Loucy (cell line): Measurements from ENCODE around the gene CCNJL.

ENCODE experiments used
- H2AFZ ChIP-seq: fragments of 200-600 bp; sonication (generic); 2 replicates; pipeline ENCODE4 v1.6.0; 2016; ENCODE audit warnings: antibody characterized with exemption, mild to moderate bottlenecking, low read length, moderate library complexity
- H3F3A ChIP-seq: fragments of 200-600 bp; 2 replicates; pipeline ENCODE4 v1.6.0; 2016; ENCODE audit warnings: antibody characterized with exemption, low read depth, mild to moderate bottlenecking
- H3K27me3 ChIP-seq: fragments of 200-600 bp; sonication (generic); 2 replicates; pipeline ENCODE4 v1.6.1; 2014; ENCODE audit warnings: low read length, mild to moderate bottlenecking; ENCODE audit not compliant: insufficient read depth, poor library complexity, severe bottlenecking
- H3K36me3 ChIP-seq: fragments of 200-600 bp; sonication (generic); 2 replicates; pipeline ENCODE4 v1.6.1; 2016; ENCODE audit warnings: low read length; ENCODE audit not compliant: insufficient read depth
- H3K4me1 ChIP-seq: fragments of 200-600 bp; sonication (generic); 2 replicates; pipeline ENCODE4 v1.5.1; 2014; ENCODE audit warnings: low read length, mild to moderate bottlenecking; ENCODE audit not compliant: insufficient read depth, poor library complexity, severe bottlenecking
- H3K4me2 ChIP-seq: fragments of 200-600 bp; sonication (generic); 2 replicates; pipeline ENCODE4 v1.6.0; 2014; ENCODE audit warnings: antibody characterized with exemption, low read length, low read depth, mild to moderate bottlenecking; ENCODE audit not compliant: poor library complexity, severe bottlenecking
- H3K4me3 ChIP-seq: fragments of 200-600 bp; sonication (generic); 2 replicates; pipeline ENCODE4 v1.5.1; 2014; ENCODE audit warnings: low read length, mild to moderate bottlenecking, mixed read lengths; ENCODE audit not compliant: poor library complexity, severe bottlenecking
- H3K79me2 ChIP-seq: fragments of 200-600 bp; sonication (generic); 2 replicates; pipeline ENCODE4 v1.6.1; 2014; ENCODE audit warnings: low read length; ENCODE audit not compliant: insufficient read depth
- H3K9ac ChIP-seq: fragments of 200-600 bp; sonication (generic); 2 replicates; pipeline ENCODE4 v1.6.0; 2014; ENCODE audit warnings: mild to moderate bottlenecking, low read depth, low read length, moderate library complexity; ENCODE audit not compliant: poor library complexity, severe bottlenecking
- H3K9me2 ChIP-seq: fragments of 200-600 bp; sonication (generic); replicated peaks from 2 replicates; pipeline ENCODE4 v1.6.1; 2016; ENCODE audit warnings: low read depth, low read length, mixed read lengths
- H3K9me3 ChIP-seq: fragments of 200-600 bp; sonication (generic); 2 replicates; pipeline ENCODE4 v1.6.1; 2014; ENCODE audit warnings: mild to moderate bottlenecking, antibody characterized with exemption, low read length, low read depth; ENCODE audit not compliant: insufficient read depth
- H4K20me1 ChIP-seq: fragments of 200-600 bp; sonication (generic); 2 replicates; pipeline ENCODE4 v1.6.0; 2014; ENCODE audit warnings: antibody characterized with exemption, low read length, mild to moderate bottlenecking; ENCODE audit not compliant: insufficient read depth, poor library complexity, severe bottlenecking
- CTCF ChIP-seq: fragments of 200-600 bp; sonication (generic); conservative IDR thresholded peaks from 2 replicates; pipeline ENCODE4 v1.5.1; 2014; ENCODE audit warnings: mild to moderate bottlenecking, antibody characterized with exemption, low read length
- EZH2phosphoT487 ChIP-seq: fragments of 200-600 bp; IDR thresholded peaks from 2 replicates; pipeline ENCODE4 v1.6.1; 2018; ENCODE audit warnings: antibody characterized with exemption, mild to moderate bottlenecking, moderate library complexity, borderline replicate concordance

CCNJL gene

GRCh38 chr5:160324886-160325285 lies 12.5 kb upstream of the CCNJL start:
- H3K4me3 ChIP-seq, result no peak overlapping the region
- peaks cover 7% of the 10 kb centered on the region for H3K4me1 ChIP-seq
- no peaks in the 10 kb centered on the region for H3K9me3 ChIP-seq
- H3K9me2 ChIP-seq, result no peaks in the 10 kb centered on the region
- no peak overlapping the region for H2AFZ ChIP-seq
- H3K9ac ChIP-seq, result no peak overlapping the region
- H3K79me2 ChIP-seq, result no peaks in the 10 kb centered on the region
- TF ChIP-seq EZH2phosphoT487 (no peak), CTCF (no peak)
- H3K27me3 ChIP-seq, result no peaks in the 10 kb centered on the region
- no peaks in the 10 kb centered on the region for H3K36me3 ChIP-seq
- no peak overlapping the region for H3K4me2 ChIP-seq
- H3F3A ChIP-seq, result no peaks in the 10 kb centered on the region
- H4K20me1 ChIP-seq, result no peaks in the 10 kb centered on the region

- no peak overlapping the region for H3K9ac ChIP-seq
- H3K79me2 ChIP-seq, result no peaks in the 10 kb centered on the region
- no peaks in the 10 kb centered on the region for H4K20me1 ChIP-seq
- H3K4me1 ChIP-seq, result peaks cover 15% of the 10 kb centered on the region
- H2AFZ ChIP-seq, result no peak overlapping the region
- H3K4me2 ChIP-seq, result no peak overlapping the region
- no peaks in the 10 kb centered on the region for H3K36me3 ChIP-seq
- H3K9me3 ChIP-seq, result no peaks in the 10 kb centered on the region
- no peaks in the 10 kb centered on the region for H3K9me2 ChIP-seq
- H3F3A ChIP-seq, result no peaks in the 10 kb centered on the region; the same call in 1 of the 2 replicates
- H3K4me3 ChIP-seq, result no peak overlapping the region
- no peaks in the 10 kb centered on the region for H3K27me3 ChIP-seq
- TF ChIP-seq EZH2phosphoT487 (no peak), CTCF (no peak)
These were observed 6.0 kb upstream of the CCNJL start for GRCh38 chr5:160318409-160318808.

GRCh38 chr5:160317434-160317833 lies 5.1 kb upstream of the CCNJL start:
- H3K27me3 ChIP-seq, result no peaks in the 10 kb centered on the region
- peaks cover 6% of the 10 kb centered on the region; the same call in 1 of the 2 replicates for H3K79me2 ChIP-seq
- peak overlapping the region; percentile 49 for H2AFZ ChIP-seq
- H3F3A ChIP-seq, result no peaks in the 10 kb centered on the region; the same call in 1 of the 2 replicates
- no peaks in the 10 kb centered on the region for H3K9me3 ChIP-seq
- no peak overlapping the region for H3K4me2 ChIP-seq
- no peaks in the 10 kb centered on the region for H3K36me3 ChIP-seq
- H3K4me1 ChIP-seq, result peaks cover 15% of the 10 kb centered on the region
- H3K9me2 ChIP-seq, result no peaks in the 10 kb centered on the region
- H3K4me3 ChIP-seq, result no peak overlapping the region
- no peak overlapping the region for H3K9ac ChIP-seq
- H4K20me1 ChIP-seq, result no peaks in the 10 kb centered on the region
- TF ChIP-seq CTCF (no peak), EZH2phosphoT487 (no peak)
